Pancreas (tissue), 10 donors: ENCODE data around the gene RAE1. TPM values are rescaled to one million over a fixed set of nuclear protein-coding genes. Genes with fewer than 3 reads are reported as not detected.
"Not testable (repeated sequence)": the region's sequence is repeated elsewhere in the genome, so short reads cannot be mapped to it uniquely, and the experiment has no call there.

Experiments
- ATAC-seq, 4 donors: fragments of 200-7000 bp; cut with Tn5 transposase; one replicate each; pipeline versions ENCODE4 v1.8.0 to v1.9.1; 2020; ENCODE audit warnings: mild to moderate bottlenecking in 4 of 4, moderate library complexity in 4 of 4
- DNase-seq, 6 donors: peaks; one replicate each; pipeline ENCODE4 v3.0.0-alpha.2; 2020
- FAIRE-seq: peaks from 2 replicates; lab custom pipeline; 2012; peaks lifted over from hg19 to GRCh38; lab: Jason Lieb, UNC
- H3K27ac ChIP-seq, 4 donors: fragments of 200-600 bp; sonication (generic); 1 replicate in 3 of 4; 2 replicates in 1 of 4; pipeline versions ENCODE4 v1.5.0 to v1.8.0; 2020
- H3K27me3 ChIP-seq, 4 donors: fragments of 200-600 bp; one replicate each; pipeline ENCODE4 v1.8.0; 2021
- H3K36me3 ChIP-seq, 3 donors: fragments of 200-600 bp; sonication (generic) in 1 of 3; one replicate each; pipeline versions ENCODE4 v1.5.0 to v1.8.0; 2020 to 2021
- H3K4me1 ChIP-seq, 3 donors: fragments of 200-600 bp; one replicate each; pipeline ENCODE4 v1.8.0; 2021
- H3K4me3 ChIP-seq, 4 donors: fragments of 200-600 bp; sonication (generic) in 2 of 4; one replicate each; pipeline versions ENCODE4 v1.5.0 to v1.8.0; 2020 to 2021
- H3K9me3 ChIP-seq, 4 donors: fragments of 200-600 bp; one replicate each; pipeline ENCODE4 v1.8.0; 2021
- CTCF ChIP-seq, 4 donors: fragments of 200-600 bp; sonication (generic) in 3 of 4; IDR thresholded peaks; one replicate each; pipeline versions ENCODE4 v1.5.0 to v1.8.0; 2021; ENCODE audit warnings: antibody characterized with exemption in 4 of 4
- WGBS, 2 donors: extraction: QIAGEN DNeasy Blood & Tissue Kit; methylation state at CpG; one replicate each; pipeline ENCODE4 v1.1.7; 2013; 5-methylcytosine and 5-hydroxymethylcytosine counted together
- intact Hi-C, 3 donors: fragments of 100-400 bp; cut with DNase I; formaldehyde crosslinking; loops; one replicate each; pipeline versions ENCODE4 v1.11.1 to v1.14.2; 2022
- polyA plus RNA-seq, 2 donors: library from polyadenylated mRNA; stranded (reverse); fragments of 200-250 nt; gene quantifications; one replicate each; pipeline ENCODE4 v1.2.3, GENCODE V29; 2013
- total RNA-seq, 6 donors: library from RNA; stranded (reverse); fragmentation: NEBNext Ultra II Directional in 4 of 6; extraction: Animal tissue kit (Norgen Biotek cat#: 25700) in 4 of 6; gene quantifications; one replicate each; pipeline versions ENCODE4 v1.2.1 to v1.2.4, GENCODE V29; 2021 to 2023
- donor health status: healthy with polysubstance abuse.
- donor health status: DM: no; HTN: no; CAD: no; lungs with moderate emphysema.
- donor health status: DM: no; HTN: no; CAD: no.
- donor health status: control.
- donor health status: control.
- donor health status: Bipolar disorder and iron deficiency.
- donor health status: DM: yes; HTN: yes; CAD: no.
- donor health status: DM: no; HTN: no; CAD: no.
- donor health status: DM: no; HTN: no; CAD: no.
- donor health status: DM: yes; HTN: yes; CAD: no.

The RAE1 gene
- total and polyA plus RNA-seq, 8 donors, result 4.3 to 13.5 (median 6.6) TPM

- no peak for TF ChIP-seq CTCF (IDR thresholded peaks at IDR 0.05)
- no peaks in the 10 kb centered on the region for H3K4me1 ChIP-seq
- 82 to 92% methylated on average over 15 of the region's 15 CpGs for WGBS, 2 donors
- DNase-seq (peak in 2 of 6 donors; percentile 5 to 53), ATAC-seq (no peak), FAIRE-seq (no peak)
- no peak overlapping the region for H3K27ac ChIP-seq
- no peak overlapping the region for H3K4me3 ChIP-seq
- no peaks in the 10 kb centered on the region for H3K36me3 ChIP-seq
- no peaks in the 10 kb centered on the region for H3K27me3 ChIP-seq
- intact Hi-C loops, result no loop called here
- H3K9me3 ChIP-seq, result no peaks in the 10 kb centered on the region
Observed at GRCh38 chr20:57416296-57417022, 65.4 kb downstream of the RAE1 start.

GRCh38 chr20:57417051-57417689, 66.1 kb downstream of the RAE1 start:
- no peak for TF ChIP-seq CTCF (IDR thresholded peaks at IDR 0.05)
- ATAC-seq (no peak), FAIRE-seq (no peak), DNase-seq (no peak)
- Histone ChIP-seq H3K36me3 (no peaks in the 10 kb centered on the region), H3K27ac (no peak overlapping the region), H3K4me3 (no peak overlapping the region), H3K4me1 (no peaks in the 10 kb centered on the region), H3K27me3 (no peaks in the 10 kb centered on the region), H3K9me3 (no peaks in the 10 kb centered on the region)
- WGBS, 2 donors, result 32 to 33% methylated on average over 6 of the region's 6 CpGs
- intact Hi-C loops, result no loop called here

GRCh38 chr20:57417830-57418780, 67.0 kb downstream of the RAE1 start:
- intact Hi-C loops, result no loop called here
- Histone ChIP-seq H3K4me3 (no peak overlapping the region), H3K36me3 (no peaks in the 10 kb centered on the region), H3K27me3 (no peaks in the 10 kb centered on the region), H3K4me1 (no peaks in the 10 kb centered on the region), H3K27ac (no peak overlapping the region), H3K9me3 (no peaks in the 10 kb centered on the region)
- FAIRE-seq (no peak), DNase-seq (peak in 2 of 6 donors; percentile 6 to 27), ATAC-seq (no peak)
- 33 to 46% methylated on average over 17 of the region's 17 CpGs for WGBS, 2 donors
- TF ChIP-seq CTCF (IDR thresholded peaks at IDR 0.05), result no peak

- H3K27me3 ChIP-seq, DNase-seq, H3K36me3 ChIP-seq, FAIRE-seq, H3K4me1 ChIP-seq, H3K27ac ChIP-seq, H3K4me3 ChIP-seq, ATAC-seq, intact Hi-C loops, H3K9me3 ChIP-seq: not testable (repeated sequence)
- WGBS, 2 donors, result 81 to 91% methylated on average over 3 of the region's 4 CpGs
Observed at GRCh38 chr20:57419479-57419878, 68.4 kb downstream of the RAE1 start.

- H3K9me3 ChIP-seq, result no peaks in the 10 kb centered on the region
- FAIRE-seq (no peak), DNase-seq (peak in 2 of 6 donors; percentile 18 to 54), ATAC-seq (no peak)
- intact Hi-C loops, result no loop called here
- no peaks in the 10 kb centered on the region for H3K4me1 ChIP-seq
- TF ChIP-seq CTCF (IDR thresholded peaks at IDR 0.05), result no peak
- no peak overlapping the region for H3K4me3 ChIP-seq
- no peak overlapping the region for H3K27ac ChIP-seq
- no peaks in the 10 kb centered on the region for H3K27me3 ChIP-seq
- no peaks in the 10 kb centered on the region for H3K36me3 ChIP-seq
- 61 to 80% methylated on average over 20 of the region's 20 CpGs for WGBS, 2 donors
Observed at GRCh38 chr20:57420571-57421252, 69.7 kb downstream of the RAE1 start.
